HepG2 (cell line): ENCODE data around the gene EZH1. TPM values are rescaled to one million over a fixed set of nuclear protein-coding genes. Genes with fewer than 3 reads are reported as not detected.
A peak's percentile ranks its signal among the peaks of the same experiment; 100 is the strongest.

Source experiments
- ATF7-NPFF ChIP-seq: sonication (generic); formaldehyde crosslinking; IDR thresholded peaks from 2 replicates; pipeline ENCODE4 v1.8.1; 2023; ENCODE audit warnings: mild to moderate bottlenecking, low read depth, missing genetic modification reagents, moderate library complexity
- DPF2 ChIP-seq: sonication (generic); formaldehyde crosslinking; IDR thresholded peaks from 2 replicates; pipeline ENCODE4 v1.4.0; 2020; ENCODE audit warnings: mild to moderate bottlenecking, low read depth, missing genetic modification reagents, borderline replicate concordance
- HDAC6 ChIP-seq: fragments of 200-600 bp; sonication (generic); IDR thresholded peaks from 2 replicates; pipeline ENCODE4 v1.7.0; 2017; ENCODE audit warnings: mild to moderate bottlenecking, antibody characterized with exemption, low read length, low read depth
- KDM3A ChIP-seq: IDR thresholded peaks from 2 replicates; pipeline ENCODE4 v1.6.1; 2018; ENCODE audit warnings: low read depth, missing compliant biosample characterization
- NFE2L1 ChIP-seq: sonication (generic); formaldehyde crosslinking; IDR thresholded peaks from 2 replicates; pipeline ENCODE4 v1.4.0; 2020; ENCODE audit warnings: missing genetic modification reagents, mild to moderate bottlenecking, borderline replicate concordance
- PHF20 ChIP-seq: sonication (generic); formaldehyde crosslinking; IDR thresholded peaks from 2 replicates; pipeline ENCODE4 v1.5.0; 2020; ENCODE audit warnings: mild to moderate bottlenecking, missing genetic modification reagents
- RXRA ChIP-seq: sonication (generic); formaldehyde crosslinking; IDR thresholded peaks from 2 replicates; pipeline ENCODE4 v1.5.1; 2020; ENCODE audit warnings: missing genetic modification reagents
- STAG1 ChIP-seq: sonication (generic); formaldehyde crosslinking; IDR thresholded peaks from 2 replicates; pipeline ENCODE4 v1.4.0; 2020; ENCODE audit warnings: missing genetic modification reagents
- SYNCRIP ChIP-seq: fragments of 200-400 bp; formaldehyde crosslinking; IDR thresholded peaks from 2 replicates; pipeline ENCODE4 v1.6.1; 2018; ENCODE audit warnings: mild to moderate bottlenecking, low read depth, low read length; ENCODE audit not compliant: insufficient read depth
- TMF1 ChIP-seq: sonication (generic); formaldehyde crosslinking; IDR thresholded peaks from 2 replicates; pipeline ENCODE4 v1.8.1; 2022; ENCODE audit warnings: low read depth, missing genetic modification reagents
- ZNF263 ChIP-seq: sonication (generic); formaldehyde crosslinking; IDR thresholded peaks from 2 replicates; pipeline ENCODE4 v1.4.0; 2020; ENCODE audit warnings: missing genetic modification reagents
- ZNF776 ChIP-seq: sonication (generic); formaldehyde crosslinking; IDR thresholded peaks from 2 replicates; pipeline ENCODE4 v1.4.0; 2020; ENCODE audit warnings: mild to moderate bottlenecking, missing genetic modification reagents
- polyA plus RNA-seq, 8 experiments: library from polyadenylated mRNA; depleted of rRNA in 3 of 8; stranded (reverse) in 7 of 8; unstranded in 1 of 8; fragments of >200 nt; fragmentation: Illumina TruSeq in 4 of 8; extraction: Trizol in 4 of 8; gene quantifications; 2 replicates each; pipeline versions ENCODE4 v1.2.1 to v1.2.3, GENCODE V29; 2011 to 2016; ENCODE audit warnings: low read depth in 4 of 8, missing spikeins in 1 of 8, mixed read lengths in 1 of 8; ENCODE audit not compliant: insufficient read depth in 1 of 8
- total RNA-seq, 5 experiments: library from RNA; depleted of rRNA; stranded (reverse); fragments of >200 nt; fragmentation: Illumina TruSeq; extraction: Trizol; gene quantifications; 2 replicates each; pipeline ENCODE4 v1.2.3, GENCODE V29; 2016; ENCODE audit warnings: low read depth in 1 of 5
- TF ChIP-seq, protein P1 (sequence below): sonication (generic); formaldehyde crosslinking; IDR thresholded peaks from 2 replicates; pipeline ENCODE4 v1.9.0; 2022; ENCODE audit warnings: missing genetic modification reagents, mild to moderate bottlenecking, borderline replicate concordance
- TF ChIP-seq, protein P2 (sequence below): sonication (generic); formaldehyde crosslinking; IDR thresholded peaks from 2 replicates; pipeline ENCODE4 v1.4.0; 2020; ENCODE audit warnings: low read depth, missing genetic modification reagents
- TF ChIP-seq, protein P3 (sequence below): IDR thresholded peaks from 2 replicates; pipeline ENCODE4 v1.6.1; 2016
- TF ChIP-seq, protein P4 (sequence below): sonication (generic); formaldehyde crosslinking; IDR thresholded peaks from 2 replicates; pipeline ENCODE4 v1.8.1; 2023; ENCODE audit warnings: mild to moderate bottlenecking, moderate library complexity, missing genetic modification reagents
- TF ChIP-seq, protein P5 (sequence below): sonication (generic); formaldehyde crosslinking; IDR thresholded peaks from 2 replicates; pipeline ENCODE4 v1.5.0; 2020; ENCODE audit warnings: missing genetic modification reagents

The EZH1 gene
- total and polyA plus RNA-seq, 2 of the 13 experiments (the other 11 are each of a cell fraction or from before 2014, with no cell fraction given) = 11.6 to 24.0 TPM

DNA sequence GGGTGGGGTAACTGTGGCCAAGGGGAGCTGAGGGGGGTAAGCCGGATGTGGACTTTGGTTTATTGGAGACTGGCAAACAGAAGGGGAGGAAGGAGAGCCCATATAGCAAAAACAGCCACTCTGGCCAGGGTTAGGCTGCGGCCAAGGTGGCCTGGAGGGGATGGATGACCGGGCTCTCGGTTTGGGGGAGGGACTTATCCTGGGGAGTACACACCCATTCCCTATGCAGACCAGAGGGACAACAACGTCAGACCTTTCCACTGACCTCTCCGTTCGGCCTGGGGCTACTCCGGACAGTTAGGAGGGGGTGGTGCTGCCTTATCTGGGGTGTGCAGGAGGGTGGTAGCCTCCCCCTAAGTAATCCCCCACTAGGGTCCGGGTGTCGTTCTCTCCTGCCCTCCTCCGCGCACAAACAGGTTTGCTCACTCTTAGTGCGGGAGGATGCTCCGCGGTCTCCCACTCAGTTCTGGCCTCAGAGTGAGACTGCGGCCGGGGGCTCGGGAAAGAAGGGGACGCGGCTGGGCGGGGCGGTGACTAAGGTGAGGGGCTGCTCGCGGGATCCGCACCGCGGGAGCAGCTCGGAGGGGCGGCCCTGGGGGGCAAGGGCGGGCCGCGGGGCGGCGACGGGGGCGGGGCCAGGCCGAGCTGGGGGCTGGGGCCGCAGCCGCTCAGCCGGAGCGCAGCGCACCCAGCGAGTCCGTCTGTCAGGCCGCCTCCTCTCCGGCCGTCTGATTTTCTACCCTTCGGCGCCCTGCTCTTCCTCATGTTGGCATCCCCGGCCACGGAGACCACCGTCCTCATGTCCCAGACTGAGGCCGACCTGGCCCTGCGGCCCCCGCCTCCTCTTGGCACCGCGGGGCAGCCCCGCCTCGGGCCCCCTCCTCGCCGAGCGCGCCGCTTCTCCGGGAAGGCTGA lies 35.4 kb upstream of the EZH1 start, which contains the start of gene WNK4 (continued):
- TF ChIP-seq, protein P1, sequence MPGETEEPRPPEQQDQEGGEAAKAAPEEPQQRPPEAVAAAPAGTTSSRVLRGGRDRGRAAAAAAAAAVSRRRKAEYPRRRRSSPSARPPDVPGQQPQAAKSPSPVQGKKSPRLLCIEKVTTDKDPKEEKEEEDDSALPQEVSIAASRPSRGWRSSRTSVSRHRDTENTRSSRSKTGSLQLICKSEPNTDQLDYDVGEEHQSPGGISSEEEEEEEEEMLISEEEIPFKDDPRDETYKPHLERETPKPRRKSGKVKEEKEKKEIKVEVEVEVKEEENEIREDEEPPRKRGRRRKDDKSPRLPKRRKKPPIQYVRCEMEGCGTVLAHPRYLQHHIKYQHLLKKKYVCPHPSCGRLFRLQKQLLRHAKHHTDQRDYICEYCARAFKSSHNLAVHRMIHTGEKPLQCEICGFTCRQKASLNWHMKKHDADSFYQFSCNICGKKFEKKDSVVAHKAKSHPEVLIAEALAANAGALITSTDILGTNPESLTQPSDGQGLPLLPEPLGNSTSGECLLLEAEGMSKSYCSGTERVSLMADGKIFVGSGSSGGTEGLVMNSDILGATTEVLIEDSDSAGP (CRISPR knock-in tag) = no peak; the same call in none of the 2 replicates
- peak; percentile 97 for TF ChIP-seq ZNF263
- TF ChIP-seq, protein P2, sequence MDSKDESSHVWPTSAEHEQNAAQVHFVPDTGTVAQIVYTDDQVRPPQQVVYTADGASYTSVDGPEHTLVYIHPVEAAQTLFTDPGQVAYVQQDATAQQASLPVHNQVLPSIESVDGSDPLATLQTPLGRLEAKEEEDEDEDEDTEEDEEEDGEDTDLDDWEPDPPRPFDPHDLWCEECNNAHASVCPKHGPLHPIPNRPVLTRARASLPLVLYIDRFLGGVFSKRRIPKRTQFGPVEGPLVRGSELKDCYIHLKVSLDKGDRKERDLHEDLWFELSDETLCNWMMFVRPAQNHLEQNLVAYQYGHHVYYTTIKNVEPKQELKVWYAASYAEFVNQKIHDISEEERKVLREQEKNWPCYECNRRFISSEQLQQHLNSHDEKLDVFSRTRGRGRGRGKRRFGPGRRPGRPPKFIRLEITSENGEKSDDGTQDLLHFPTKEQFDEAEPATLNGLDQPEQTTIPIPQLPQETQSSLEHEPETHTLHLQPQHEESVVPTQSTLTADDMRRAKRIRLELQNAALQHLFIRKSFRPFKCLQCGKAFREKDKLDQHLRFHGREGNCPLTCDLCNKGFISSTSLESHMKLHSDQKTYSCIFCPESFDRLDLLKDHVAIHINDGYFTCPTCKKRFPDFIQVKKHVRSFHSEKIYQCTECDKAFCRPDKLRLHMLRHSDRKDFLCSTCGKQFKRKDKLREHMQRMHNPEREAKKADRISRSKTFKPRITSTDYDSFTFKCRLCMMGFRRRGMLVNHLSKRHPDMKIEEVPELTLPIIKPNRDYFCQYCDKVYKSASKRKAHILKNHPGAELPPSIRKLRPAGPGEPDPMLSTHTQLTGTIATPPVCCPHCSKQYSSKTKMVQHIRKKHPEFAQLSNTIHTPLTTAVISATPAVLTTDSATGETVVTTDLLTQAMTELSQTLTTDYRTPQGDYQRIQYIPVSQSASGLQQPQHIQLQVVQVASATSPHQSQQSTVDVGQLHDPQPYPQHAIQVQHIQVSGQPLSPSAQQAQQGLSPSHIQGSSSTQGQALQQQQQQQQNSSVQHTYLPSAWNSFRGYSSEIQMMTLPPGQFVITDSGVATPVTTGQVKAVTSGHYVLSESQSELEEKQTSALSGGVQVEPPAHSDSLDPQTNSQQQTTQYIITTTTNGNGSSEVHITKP (CRISPR knock-in tag) = peak; percentile 83; the same call in 1 of the 2 replicates
- TF ChIP-seq TMF1 (CRISPR knock-in tag) = peak; percentile 45; the same call in 1 of the 2 replicates
- TF ChIP-seq ATF7-NPFF = peak; percentile 91
- TF ChIP-seq RXRA (CRISPR knock-in tag) = peak; percentile 93
- no peak for TF ChIP-seq HDAC6
- TF ChIP-seq ZNF776 = 0 out of 2 replicates have a peak, but pooled peaks have one; percentile 37
- TF ChIP-seq, protein P3, sequence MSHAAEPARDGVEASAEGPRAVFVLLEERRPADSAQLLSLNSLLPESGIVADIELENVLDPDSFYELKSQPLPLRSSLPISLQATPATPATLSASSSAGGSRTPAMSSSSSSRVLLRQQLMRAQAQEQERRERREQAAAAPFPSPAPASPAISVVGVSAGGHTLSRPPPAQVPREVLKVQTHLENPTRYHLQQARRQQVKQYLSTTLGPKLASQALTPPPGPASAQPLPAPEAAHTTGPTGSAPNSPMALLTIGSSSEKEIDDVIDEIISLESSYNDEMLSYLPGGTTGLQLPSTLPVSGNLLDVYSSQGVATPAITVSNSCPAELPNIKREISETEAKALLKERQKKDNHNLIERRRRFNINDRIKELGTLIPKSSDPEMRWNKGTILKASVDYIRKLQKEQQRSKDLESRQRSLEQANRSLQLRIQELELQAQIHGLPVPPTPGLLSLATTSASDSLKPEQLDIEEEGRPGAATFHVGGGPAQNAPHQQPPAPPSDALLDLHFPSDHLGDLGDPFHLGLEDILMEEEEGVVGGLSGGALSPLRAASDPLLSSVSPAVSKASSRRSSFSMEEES (CRISPR knock-in tag) = peak; percentile 78
- TF ChIP-seq, protein P4, sequence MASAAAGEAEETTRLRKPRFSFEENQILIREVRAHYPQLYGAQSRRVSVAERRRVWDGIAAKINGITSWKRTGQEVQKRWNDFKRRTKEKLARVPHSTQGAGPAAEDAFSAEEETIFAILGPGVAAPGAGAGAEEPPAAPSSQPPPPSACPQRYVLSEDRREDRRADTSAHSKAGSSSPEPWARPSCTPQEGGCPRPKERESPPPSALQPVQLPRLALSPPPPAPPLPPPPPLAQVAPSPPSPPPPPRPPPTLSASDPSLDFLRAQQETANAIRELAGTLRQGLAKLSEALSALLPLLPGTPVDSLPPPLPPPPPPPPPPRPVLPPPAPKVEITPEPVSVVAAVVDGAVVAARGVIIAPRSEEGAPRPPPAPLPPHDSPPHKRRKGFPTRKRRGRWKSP (CRISPR knock-in tag) = peak; percentile 39
- no peak for TF ChIP-seq NFE2L1 (CRISPR knock-in tag)
- no peak for TF ChIP-seq SYNCRIP
- TF ChIP-seq, protein P5, sequence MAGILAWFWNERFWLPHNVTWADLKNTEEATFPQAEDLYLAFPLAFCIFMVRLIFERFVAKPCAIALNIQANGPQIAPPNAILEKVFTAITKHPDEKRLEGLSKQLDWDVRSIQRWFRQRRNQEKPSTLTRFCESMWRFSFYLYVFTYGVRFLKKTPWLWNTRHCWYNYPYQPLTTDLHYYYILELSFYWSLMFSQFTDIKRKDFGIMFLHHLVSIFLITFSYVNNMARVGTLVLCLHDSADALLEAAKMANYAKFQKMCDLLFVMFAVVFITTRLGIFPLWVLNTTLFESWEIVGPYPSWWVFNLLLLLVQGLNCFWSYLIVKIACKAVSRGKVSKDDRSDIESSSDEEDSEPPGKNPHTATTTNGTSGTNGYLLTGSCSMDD = 0 out of 2 replicates have a peak, but pooled peaks have one; percentile 46
- peak; percentile 76; the same call in 1 of the 2 replicates for TF ChIP-seq DPF2 (CRISPR knock-in tag)
- peak; percentile 48; the same call in 1 of the 2 replicates for TF ChIP-seq PHF20 (CRISPR knock-in tag)
- TF ChIP-seq STAG1 (CRISPR knock-in tag) = peak; percentile 14
- TF ChIP-seq KDM3A (CRISPR knock-in tag) = peak; percentile 76
